NCI-H2196 treated with DMSO at 0.1 percent for 48 hours (cell line): Measurements from ENCODE around the gene LTF.

Experiments used
- DNase-seq: peaks from one replicate; lab custom pipeline; 2025; ENCODE audit not compliant: unreplicated experiment; lab: John Stamatoyannopoulos, UW

Gene LTF

GRCh38 chr3:46491089-46492070 is 26.7 kb upstream of the LTF start:
- no peak for DNase-seq

GRCh38 chr3:46490338-46491084 is 25.8 kb upstream of the LTF start:
- no peak for DNase-seq

GRCh38 chr3:46489875-46490274 is 25.2 kb upstream of the LTF start:
- DNase-seq: no peak

- DNase-seq: no peak
These were observed 24.7 kb upstream of the LTF start for GRCh38 chr3:46489381-46489780.

GRCh38 chr3:46488735-46489361 is 24.1 kb upstream of the LTF start:
- peak; percentile 53 for DNase-seq

GRCh38 chr3:46485779-46486175 is 21.1 kb upstream of the LTF start:
- no peak for DNase-seq

GRCh38 chr3:46484911-46485778 is 20.4 kb upstream of the LTF start:
- DNase-seq: peak; percentile 50

GRCh38 chr3:46484388-46484787 is 19.7 kb upstream of the LTF start:
- no peak for DNase-seq

GRCh38 chr3:46483825-46484224 is 19.1 kb upstream of the LTF start:
- no peak for DNase-seq

- DNase-seq: no peak
These were observed 18.1 kb upstream of the LTF start for GRCh38 chr3:46482632-46483350.

- DNase-seq: no peak
These were observed 16.9 kb upstream of the LTF start for GRCh38 chr3:46481636-46482035.

- no peak for DNase-seq
These were observed 15.9 kb upstream of the LTF start for GRCh38 chr3:46480491-46481195.

GRCh38 chr3:46479696-46480095 is 15.0 kb upstream of the LTF start:
- no peak for DNase-seq

- no peak for DNase-seq
These were observed 14.3 kb upstream of the LTF start for GRCh38 chr3:46479021-46479420.

GRCh38 chr3:46478341-46478740 is 13.6 kb upstream of the LTF start:
- no peak for DNase-seq

- DNase-seq: no peak
These were observed 13.1 kb upstream of the LTF start for GRCh38 chr3:46477756-46478155.

- DNase-seq: no peak
These were observed 12.4 kb upstream of the LTF start for GRCh38 chr3:46477145-46477544.

- DNase-seq: no peak
These were observed 8.0 kb upstream of the LTF start for GRCh38 chr3:46472736-46473135.

- DNase-seq: no peak
These were observed 6.7 kb upstream of the LTF start for GRCh38 chr3:46471371-46471914.
